ENCODE measurements around the gene PPTC7.
"Not testable (repeated sequence)": the region's sequence is repeated elsewhere in the genome, so short reads cannot be mapped to it uniquely, and the experiment has no call there.

Gene PPTC7

GRCh38 chr12:110583137-110584059 lies at the start of gene PPTC7:
Gene PPTC7 (minus strand): TSS chr12:110583318. CDS start chr12:110583031, 287 bp downstream.
- peak; percentile 94 for DNase-seq

GRCh38 chr12:110627500-110628195 lies 44.5 kb upstream of the PPTC7 start:
- no peak for DNase-seq

DNA sequence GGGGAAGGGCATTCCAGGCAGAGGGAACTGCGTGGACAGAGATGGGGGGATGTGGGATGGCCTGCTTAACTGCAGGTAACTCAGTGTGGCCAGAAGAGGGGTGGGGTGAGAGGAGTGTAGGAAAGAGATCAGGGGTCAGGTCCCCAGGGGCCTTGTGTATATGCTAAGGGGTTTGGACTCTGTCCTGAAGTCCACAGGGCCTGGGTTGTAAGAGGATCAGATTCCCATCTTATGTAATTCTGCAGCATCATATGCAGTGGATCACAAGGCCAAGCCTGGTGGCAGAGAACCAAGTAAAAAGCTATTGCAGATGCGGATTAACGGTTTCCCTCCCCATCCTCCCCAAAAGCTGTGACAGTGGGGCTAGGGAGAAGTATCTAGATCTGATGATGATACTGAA lies 39.5 kb upstream of the PPTC7 start:
- no peak for DNase-seq

DNA sequence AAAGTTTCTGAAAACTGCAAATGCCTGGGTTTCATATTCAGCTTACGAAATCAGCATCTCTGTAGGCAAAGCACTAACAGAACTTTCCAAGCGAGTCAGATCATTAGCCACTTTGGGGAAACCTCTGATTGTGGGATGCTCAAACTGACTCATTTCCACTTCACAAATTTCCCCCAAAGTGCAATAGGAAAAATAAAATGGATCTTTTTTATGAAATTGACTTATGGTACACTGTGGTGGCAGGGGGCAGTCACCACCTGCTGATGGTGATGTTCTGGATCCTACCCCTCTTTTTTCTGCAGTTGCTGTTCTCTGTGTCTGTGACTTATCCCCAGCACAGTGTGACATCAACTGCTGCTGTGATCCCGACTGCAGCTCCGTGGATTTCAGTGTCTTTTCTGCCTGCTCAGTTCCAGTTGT lies 36.4 kb upstream of the PPTC7 start:
- DNase-seq = no peak

DNA sequence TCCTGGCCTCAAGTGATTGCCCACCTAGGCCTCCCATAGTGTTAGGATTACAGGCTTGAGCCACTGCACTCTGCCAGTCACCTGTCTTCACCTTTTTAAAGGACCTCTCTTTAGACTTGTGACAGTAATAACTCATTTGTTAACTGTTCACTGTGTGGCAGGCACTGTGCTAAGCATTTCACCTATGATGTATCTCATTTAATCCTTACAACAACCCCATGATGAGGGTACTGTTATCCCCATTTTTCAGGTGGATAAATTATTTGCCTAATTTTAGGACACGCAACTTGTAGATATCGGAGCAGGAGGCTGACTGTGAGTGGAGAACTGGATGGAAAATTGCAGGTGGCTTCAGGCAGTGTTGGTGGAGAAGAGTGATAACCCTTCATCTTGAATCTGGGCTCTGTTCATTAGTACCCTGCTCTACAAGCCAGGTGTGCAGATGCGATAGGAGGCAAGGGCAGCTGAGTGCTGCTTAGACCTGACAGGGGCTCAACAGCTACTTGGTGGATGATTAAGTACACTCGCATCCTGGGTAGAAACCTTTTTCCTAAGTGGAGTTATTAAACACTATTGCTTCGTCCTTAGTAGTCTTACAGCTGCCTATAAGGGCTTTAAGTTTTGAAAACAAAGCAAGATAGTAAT lies 33.5 kb upstream of the PPTC7 start:
- no peak for DNase-seq

- DNase-seq = no peak
Observed at GRCh38 chr12:110615171-110615570, 32.1 kb upstream of the PPTC7 start.

DNA sequence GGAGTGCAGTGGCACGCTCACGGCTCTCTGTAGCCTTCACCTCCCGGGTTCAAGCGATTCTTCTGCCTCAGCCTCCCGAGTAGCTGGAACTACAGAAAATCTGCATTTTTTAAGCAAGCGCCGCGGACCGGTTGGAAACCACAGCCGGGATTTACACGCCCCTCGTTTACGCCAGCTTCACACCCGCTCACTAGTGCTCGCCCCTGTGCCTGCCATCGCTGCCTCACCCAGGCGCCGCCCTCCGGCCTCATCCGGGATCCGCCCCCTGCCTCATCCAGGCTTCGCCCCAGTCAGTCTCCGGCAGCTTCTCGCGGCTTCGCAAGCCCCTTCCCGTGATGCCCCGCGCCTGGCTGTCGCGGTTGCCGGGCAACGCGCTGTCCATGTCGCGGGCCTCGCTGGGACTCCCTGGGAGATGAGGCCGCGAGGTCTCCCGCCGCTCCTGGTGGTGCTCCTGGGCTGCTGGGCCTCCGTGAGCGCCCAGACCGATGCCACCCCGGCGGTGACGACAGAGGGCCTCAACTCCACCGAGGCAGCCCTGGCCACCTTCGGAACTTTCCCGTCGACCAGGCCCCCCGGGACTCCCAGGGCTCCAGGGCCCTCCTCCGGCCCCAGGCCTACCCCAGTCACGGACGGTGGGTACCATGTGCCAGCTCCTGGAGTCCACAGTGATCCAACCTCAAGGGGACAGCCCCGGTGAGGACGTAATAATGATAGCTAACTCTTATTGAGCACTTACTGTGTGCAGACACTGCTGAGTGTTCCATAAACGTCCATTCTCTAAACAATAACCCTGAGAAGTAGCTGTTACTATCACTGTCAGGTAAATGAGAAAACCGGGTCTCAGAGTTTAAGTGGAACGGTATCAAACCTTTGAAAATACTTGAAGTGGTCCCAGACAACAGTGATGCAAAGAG lies 30.9 kb upstream of the PPTC7 start, which contains the start of gene TCTN1:
TSS of gene TCTN1 (plus strand) at position 359 of the 914 bp plus-strand sequence. CDS start at position 413, 54 bp downstream.
- peak; percentile 92 for DNase-seq

GRCh38 chr12:110613071-110613770 lies 30.1 kb upstream of the PPTC7 start:
- no peak for DNase-seq

DNA sequence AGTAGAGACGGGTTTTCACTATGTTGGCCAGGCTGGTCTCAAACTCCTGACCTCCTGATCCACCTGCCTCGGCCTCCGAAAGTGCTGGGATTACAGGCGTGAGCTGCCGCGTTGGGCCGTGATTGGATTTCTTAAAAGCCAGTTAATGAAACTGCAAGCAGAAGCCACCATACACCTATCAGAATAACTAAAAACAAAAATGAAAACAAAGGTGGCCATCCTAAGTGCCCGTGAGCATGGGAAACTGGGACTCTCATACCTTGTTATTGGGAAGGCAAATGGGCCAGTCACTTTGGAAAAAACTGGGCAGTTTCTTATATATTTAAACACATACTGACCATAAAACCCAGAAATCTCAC lies 23.1 kb upstream of the PPTC7 start:
- DNase-seq = no peak

DNA sequence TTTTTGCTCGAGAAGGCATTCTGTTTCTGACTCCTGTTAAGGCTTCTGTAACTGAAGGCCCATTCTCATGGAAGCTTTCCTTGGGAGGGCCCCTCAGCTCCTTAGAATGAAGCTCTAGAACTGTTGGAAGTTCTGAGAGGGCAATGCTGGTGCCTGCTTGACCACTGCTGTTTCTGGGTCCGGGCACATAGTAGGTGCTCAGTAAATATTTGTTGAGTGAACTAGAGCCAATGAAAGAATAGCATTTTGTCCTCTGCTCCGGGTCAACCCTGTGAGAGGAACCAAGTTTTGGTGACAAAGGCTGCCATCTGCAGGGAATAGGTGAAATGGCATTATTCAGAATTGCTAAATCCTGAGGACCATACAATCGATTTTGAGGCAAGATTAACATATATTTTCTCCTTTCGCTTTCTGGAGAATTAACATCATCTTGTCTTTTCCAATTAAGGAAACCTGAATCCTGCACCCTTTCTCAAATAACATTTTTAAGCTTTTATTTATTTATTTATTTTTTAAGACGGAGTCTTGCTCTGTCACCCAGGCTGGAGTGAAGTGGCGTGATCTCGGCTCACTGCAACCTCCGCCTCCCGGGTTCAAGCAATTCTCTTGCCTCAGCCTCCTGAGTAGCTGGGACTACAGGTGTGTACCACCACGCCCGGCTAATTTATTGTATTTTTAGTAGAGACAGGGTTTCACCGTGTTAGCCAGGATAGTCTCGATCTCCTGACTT lies 19.1 kb upstream of the PPTC7 start:
- peak; percentile 28 for DNase-seq

DNA sequence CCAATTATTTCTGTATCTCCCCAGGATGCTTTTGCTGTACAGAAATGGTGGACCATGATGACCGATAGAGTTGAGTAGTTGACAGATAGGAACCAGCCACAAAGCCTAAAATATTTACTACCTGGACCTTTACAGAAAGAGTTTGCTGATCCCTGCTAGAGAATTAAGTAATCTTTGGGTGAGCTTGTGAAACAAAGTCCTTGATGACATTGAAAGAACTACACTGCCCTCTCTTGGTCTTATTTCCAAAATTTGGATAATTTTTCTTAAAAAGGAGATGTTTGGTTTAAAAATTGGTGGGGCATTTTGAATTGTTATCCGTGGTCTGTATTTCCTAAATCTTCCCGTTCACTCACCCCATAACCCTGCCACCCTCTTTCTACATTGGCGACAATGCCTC lies 17.1 kb upstream of the PPTC7 start:
- no peak for DNase-seq

GRCh38 chr12:110599334-110599733 lies 16.2 kb upstream of the PPTC7 start:
- no peak for DNase-seq

DNA sequence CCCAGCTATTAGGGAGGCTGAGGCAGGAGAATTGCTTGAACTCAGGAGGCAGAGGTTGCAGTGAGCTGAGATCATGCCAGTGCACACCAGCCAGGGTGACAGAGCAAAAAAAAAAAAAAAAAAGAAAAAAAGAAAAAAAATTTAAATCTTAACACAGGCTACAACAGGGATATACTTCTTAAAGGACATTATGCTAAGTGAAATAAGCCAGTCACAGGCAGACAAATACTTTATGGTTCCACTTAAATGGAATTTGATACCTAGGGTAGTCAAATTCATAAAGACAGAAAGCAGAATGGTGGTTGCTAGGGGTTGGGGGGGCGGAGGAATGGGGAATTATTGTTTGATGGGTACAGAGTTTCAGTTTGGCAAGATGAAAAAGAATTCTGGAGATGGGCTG lies 14.8 kb upstream of the PPTC7 start:
- DNase-seq = no peak

DNA sequence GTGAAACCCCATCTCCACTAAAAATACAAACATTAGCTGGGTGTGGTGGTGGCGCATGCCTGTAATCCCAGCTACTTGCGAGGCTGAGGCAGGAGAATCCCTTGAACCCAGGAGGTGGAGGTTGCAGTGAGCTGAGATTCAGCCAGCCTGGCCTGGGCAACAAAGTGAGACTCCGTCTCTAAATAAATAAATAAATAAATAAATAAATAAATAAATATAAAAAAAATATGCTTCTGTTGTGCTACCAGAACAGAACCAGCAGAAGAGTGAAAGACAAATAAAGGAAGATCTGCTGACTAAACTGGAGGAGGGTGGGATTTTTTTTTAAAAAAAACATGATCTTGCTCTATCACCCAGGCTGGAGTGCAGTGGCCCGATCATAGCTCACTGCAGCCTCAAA lies 9.8 kb upstream of the PPTC7 start:
- not testable (repeated sequence) for DNase-seq

DNA sequence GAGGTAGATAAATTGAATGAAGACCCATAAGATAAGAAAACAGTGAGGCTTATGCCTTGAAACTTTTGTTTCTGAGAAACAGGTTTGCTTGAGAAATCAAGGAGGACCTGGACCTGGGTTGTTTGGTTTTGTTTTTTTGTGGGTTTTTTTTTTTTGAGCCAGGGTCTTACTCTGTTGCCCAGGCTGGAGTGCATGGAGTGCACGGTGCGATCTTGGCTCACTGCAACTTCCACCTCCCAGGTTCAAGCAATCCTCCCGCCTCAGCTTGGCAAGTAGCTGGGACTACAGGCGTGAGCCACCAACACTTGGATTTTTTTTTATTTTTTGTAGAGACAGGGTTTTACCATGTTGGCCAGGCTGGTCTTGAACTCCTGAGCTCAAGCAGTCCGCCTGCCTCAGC lies 9.0 kb upstream of the PPTC7 start:
- DNase-seq = no peak

GRCh38 chr12:110591451-110592051 lies 8.4 kb upstream of the PPTC7 start:
- no peak for DNase-seq

GRCh38 chr12:110590806-110591326 lies 7.7 kb upstream of the PPTC7 start:
- DNase-seq = no peak

- no peak for DNase-seq
Observed at GRCh38 chr12:110590059-110590458, 6.9 kb upstream of the PPTC7 start.

- not testable (repeated sequence) for DNase-seq
Observed at GRCh38 chr12:110587102-110587501, 4.0 kb upstream of the PPTC7 start.

GRCh38 chr12:110585231-110585799 lies 2.2 kb upstream of the PPTC7 start:
- no peak for DNase-seq

Measured in activated CD4-positive, alpha-beta T cell treated with anti-CD3 and anti-CD28 coated beads for 1 hour (primary cell).